T-helper 9 cell (primary cell): Measurements from ENCODE around the gene IGF2BP2.

Experiments used
- DNase-seq: peaks from one replicate; pipeline ENCODE4 v3.0.0-alpha.2; 2020

The IGF2BP2 gene

GRCh38 chr3:185764163-185764979 is 60.5 kb downstream of the IGF2BP2 start:
- DNase-seq = no peak

- DNase-seq = no peak
Observed at GRCh38 chr3:185763347-185764005, 61.4 kb downstream of the IGF2BP2 start.

- no peak for DNase-seq
Observed at GRCh38 chr3:185760550-185760949, 64.3 kb downstream of the IGF2BP2 start.

GRCh38 chr3:185760088-185760487 is 64.8 kb downstream of the IGF2BP2 start:
- no peak for DNase-seq

GRCh38 chr3:185759512-185759911 is 65.3 kb downstream of the IGF2BP2 start:
- no peak for DNase-seq

- DNase-seq = no peak
Observed at GRCh38 chr3:185758912-185759311, 65.9 kb downstream of the IGF2BP2 start.

GRCh38 chr3:185757176-185757575 is 67.7 kb downstream of the IGF2BP2 start:
- DNase-seq = no peak

GRCh38 chr3:185756477-185756876 is 68.4 kb downstream of the IGF2BP2 start:
- no peak for DNase-seq

GRCh38 chr3:185754920-185755319 is 69.9 kb downstream of the IGF2BP2 start:
- DNase-seq = no peak

- DNase-seq = no peak
Observed at GRCh38 chr3:185753354-185753753, 71.5 kb downstream of the IGF2BP2 start.

- DNase-seq = no peak
Observed at GRCh38 chr3:185750702-185751101, 74.1 kb downstream of the IGF2BP2 start.

GRCh38 chr3:185750015-185750414 is 74.8 kb downstream of the IGF2BP2 start:
- no peak for DNase-seq

GRCh38 chr3:185746470-185746869 is 78.4 kb downstream of the IGF2BP2 start:
- no peak for DNase-seq

GRCh38 chr3:185744997-185745843 is 79.6 kb downstream of the IGF2BP2 start:
- DNase-seq = no peak

GRCh38 chr3:185741586-185741985 is 83.3 kb downstream of the IGF2BP2 start:
- no peak for DNase-seq

GRCh38 chr3:185740133-185740532 is 84.7 kb downstream of the IGF2BP2 start:
- DNase-seq = no peak

GRCh38 chr3:185739264-185739701 is 85.6 kb downstream of the IGF2BP2 start:
- no peak for DNase-seq

- DNase-seq = no peak
Observed at GRCh38 chr3:185737740-185738680, 86.8 kb downstream of the IGF2BP2 start.

GRCh38 chr3:185737020-185737419 is 87.8 kb downstream of the IGF2BP2 start:
- no peak for DNase-seq

- DNase-seq = no peak
Observed at GRCh38 chr3:185734725-185735096, 90.1 kb downstream of the IGF2BP2 start.

- no peak for DNase-seq
Observed at GRCh38 chr3:185733980-185734724, 90.7 kb downstream of the IGF2BP2 start.
